Measurements from ENCODE around the gene SOX2. TPM values are rescaled to one million over a fixed set of nuclear protein-coding genes. Genes with fewer than 3 reads are reported as not detected.

SOX2 gene
- total RNA-seq, 1 experiment from 2014 or later: 189 TPM

DNA sequence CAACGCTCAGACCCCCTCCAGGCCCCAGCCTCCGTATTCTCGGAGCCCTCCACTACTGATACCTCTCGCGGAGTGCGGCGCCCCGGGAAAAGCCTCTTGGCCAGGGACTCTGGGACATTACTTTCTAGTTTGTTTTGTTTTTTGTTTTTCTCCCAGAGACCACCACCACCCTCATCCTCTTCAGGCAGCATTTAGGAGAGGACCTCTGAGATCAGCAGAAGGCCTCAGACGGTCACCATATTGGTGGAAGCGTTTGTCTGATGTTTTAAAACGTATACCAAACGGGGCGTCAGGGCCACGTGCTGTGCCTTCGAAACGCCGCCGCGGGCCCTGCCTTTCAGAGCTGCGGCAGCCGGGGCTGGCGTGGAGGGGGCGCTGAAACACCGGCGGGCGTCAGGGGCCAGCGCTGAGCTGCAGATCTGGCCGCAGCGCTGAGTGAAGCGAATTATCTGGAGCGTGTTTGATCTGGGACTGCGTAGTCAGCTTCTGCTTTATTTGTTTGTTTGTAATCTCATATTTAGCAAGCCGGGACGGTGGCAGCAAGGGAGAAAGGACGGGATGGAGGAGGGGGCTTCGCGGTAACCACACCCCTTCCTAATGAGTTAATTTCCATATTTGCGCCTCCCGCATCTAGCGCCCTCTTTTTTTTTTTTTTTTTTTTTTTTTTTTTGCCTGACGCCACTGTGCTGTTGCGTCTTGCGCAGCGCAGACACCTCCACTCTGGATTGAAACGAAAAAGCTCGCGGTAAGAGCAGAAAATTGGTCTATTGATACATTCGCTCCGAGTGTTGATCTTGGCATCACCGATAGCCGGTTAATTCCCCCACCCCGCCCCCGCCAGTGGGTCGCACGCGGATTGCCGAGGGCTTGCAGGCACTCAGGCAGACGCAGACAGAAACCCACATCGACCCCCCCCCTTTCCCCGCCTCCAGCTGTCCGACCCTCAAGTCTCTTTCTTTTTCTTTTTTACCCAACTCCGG lies 14.9 kb downstream of the SOX2 start (continued):
- TF ChIP-seq, protein P1, sequence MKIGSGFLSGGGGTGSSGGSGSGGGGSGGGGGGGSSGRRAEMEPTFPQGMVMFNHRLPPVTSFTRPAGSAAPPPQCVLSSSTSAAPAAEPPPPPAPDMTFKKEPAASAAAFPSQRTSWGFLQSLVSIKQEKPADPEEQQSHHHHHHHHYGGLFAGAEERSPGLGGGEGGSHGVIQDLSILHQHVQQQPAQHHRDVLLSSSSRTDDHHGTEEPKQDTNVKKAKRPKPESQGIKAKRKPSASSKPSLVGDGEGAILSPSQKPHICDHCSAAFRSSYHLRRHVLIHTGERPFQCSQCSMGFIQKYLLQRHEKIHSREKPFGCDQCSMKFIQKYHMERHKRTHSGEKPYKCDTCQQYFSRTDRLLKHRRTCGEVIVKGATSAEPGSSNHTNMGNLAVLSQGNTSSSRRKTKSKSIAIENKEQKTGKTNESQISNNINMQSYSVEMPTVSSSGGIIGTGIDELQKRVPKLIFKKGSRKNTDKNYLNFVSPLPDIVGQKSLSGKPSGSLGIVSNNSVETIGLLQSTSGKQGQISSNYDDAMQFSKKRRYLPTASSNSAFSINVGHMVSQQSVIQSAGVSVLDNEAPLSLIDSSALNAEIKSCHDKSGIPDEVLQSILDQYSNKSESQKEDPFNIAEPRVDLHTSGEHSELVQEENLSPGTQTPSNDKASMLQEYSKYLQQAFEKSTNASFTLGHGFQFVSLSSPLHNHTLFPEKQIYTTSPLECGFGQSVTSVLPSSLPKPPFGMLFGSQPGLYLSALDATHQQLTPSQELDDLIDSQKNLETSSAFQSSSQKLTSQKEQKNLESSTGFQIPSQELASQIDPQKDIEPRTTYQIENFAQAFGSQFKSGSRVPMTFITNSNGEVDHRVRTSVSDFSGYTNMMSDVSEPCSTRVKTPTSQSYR (CRISPR knock-in tag; IDR thresholded peaks at IDR 0.05): peak; percentile 97
- TF ChIP-seq ZNF219 (CRISPR knock-in tag; IDR thresholded peaks at IDR 0.05; ENCODE audit: borderline replicate concordance) (no peak), NR1H2 (CRISPR knock-in tag; IDR thresholded peaks at IDR 0.05) (no peak), ELF4 (CRISPR knock-in tag; IDR thresholded peaks at IDR 0.05; ENCODE audit: low read depth) (peak; percentile 77; the same call in 1 of the 2 replicates), JUN (CRISPR knock-in tag; IDR thresholded peaks at IDR 0.05) (peak; percentile 84), NFYB (CRISPR knock-in tag; conservative IDR thresholded peaks at IDR 0.05; ENCODE audit: low read depth) (peak; percentile 23; the same call in 1 of the 2 replicates), ZBTB21 (CRISPR knock-in tag; IDR thresholded peaks at IDR 0.05; ENCODE audit: borderline replicate concordance) (peak; percentile 82), ETV6 (CRISPR knock-in tag; IDR thresholded peaks at IDR 0.05) (peak; percentile 94), GABPB1 (CRISPR knock-in tag; IDR thresholded peaks at IDR 0.05) (no peak), RELA (CRISPR knock-in tag; IDR thresholded peaks at IDR 0.05; ENCODE audit: borderline replicate concordance) (peak; percentile 32; the same call in 1 of the 2 replicates), FOXP1 (CRISPR knock-in tag; IDR thresholded peaks at IDR 0.05; ENCODE audit: borderline replicate concordance) (peak; percentile 96), TEAD1 (CRISPR knock-in tag; IDR thresholded peaks at IDR 0.05) (peak; percentile 95)
- TF ChIP-seq, protein P2, sequence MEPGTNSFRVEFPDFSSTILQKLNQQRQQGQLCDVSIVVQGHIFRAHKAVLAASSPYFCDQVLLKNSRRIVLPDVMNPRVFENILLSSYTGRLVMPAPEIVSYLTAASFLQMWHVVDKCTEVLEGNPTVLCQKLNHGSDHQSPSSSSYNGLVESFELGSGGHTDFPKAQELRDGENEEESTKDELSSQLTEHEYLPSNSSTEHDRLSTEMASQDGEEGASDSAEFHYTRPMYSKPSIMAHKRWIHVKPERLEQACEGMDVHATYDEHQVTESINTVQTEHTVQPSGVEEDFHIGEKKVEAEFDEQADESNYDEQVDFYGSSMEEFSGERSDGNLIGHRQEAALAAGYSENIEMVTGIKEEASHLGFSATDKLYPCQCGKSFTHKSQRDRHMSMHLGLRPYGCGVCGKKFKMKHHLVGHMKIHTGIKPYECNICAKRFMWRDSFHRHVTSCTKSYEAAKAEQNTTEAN (CRISPR knock-in tag; IDR thresholded peaks at IDR 0.05): peak; percentile 93
- TF ChIP-seq, protein P3, sequence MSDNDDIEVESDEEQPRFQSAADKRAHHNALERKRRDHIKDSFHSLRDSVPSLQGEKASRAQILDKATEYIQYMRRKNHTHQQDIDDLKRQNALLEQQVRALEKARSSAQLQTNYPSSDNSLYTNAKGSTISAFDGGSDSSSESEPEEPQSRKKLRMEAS (CRISPR knock-in tag; IDR thresholded peaks at IDR 0.05): peak; percentile 99
- TF ChIP-seq, protein P4, sequence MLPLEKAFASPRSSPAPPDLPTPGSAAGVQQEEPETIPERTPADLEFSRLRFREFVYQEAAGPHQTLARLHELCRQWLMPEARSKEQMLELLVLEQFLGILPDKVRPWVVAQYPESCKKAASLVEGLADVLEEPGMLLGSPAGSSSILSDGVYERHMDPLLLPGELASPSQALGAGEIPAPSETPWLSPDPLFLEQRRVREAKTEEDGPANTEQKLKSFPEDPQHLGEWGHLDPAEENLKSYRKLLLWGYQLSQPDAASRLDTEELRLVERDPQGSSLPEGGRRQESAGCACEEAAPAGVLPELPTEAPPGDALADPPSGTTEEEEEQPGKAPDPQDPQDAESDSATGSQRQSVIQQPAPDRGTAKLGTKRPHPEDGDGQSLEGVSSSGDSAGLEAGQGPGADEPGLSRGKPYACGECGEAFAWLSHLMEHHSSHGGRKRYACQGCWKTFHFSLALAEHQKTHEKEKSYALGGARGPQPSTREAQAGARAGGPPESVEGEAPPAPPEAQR (CRISPR knock-in tag; IDR thresholded peaks at IDR 0.05): no peak
- TF ChIP-seq, protein P5, sequence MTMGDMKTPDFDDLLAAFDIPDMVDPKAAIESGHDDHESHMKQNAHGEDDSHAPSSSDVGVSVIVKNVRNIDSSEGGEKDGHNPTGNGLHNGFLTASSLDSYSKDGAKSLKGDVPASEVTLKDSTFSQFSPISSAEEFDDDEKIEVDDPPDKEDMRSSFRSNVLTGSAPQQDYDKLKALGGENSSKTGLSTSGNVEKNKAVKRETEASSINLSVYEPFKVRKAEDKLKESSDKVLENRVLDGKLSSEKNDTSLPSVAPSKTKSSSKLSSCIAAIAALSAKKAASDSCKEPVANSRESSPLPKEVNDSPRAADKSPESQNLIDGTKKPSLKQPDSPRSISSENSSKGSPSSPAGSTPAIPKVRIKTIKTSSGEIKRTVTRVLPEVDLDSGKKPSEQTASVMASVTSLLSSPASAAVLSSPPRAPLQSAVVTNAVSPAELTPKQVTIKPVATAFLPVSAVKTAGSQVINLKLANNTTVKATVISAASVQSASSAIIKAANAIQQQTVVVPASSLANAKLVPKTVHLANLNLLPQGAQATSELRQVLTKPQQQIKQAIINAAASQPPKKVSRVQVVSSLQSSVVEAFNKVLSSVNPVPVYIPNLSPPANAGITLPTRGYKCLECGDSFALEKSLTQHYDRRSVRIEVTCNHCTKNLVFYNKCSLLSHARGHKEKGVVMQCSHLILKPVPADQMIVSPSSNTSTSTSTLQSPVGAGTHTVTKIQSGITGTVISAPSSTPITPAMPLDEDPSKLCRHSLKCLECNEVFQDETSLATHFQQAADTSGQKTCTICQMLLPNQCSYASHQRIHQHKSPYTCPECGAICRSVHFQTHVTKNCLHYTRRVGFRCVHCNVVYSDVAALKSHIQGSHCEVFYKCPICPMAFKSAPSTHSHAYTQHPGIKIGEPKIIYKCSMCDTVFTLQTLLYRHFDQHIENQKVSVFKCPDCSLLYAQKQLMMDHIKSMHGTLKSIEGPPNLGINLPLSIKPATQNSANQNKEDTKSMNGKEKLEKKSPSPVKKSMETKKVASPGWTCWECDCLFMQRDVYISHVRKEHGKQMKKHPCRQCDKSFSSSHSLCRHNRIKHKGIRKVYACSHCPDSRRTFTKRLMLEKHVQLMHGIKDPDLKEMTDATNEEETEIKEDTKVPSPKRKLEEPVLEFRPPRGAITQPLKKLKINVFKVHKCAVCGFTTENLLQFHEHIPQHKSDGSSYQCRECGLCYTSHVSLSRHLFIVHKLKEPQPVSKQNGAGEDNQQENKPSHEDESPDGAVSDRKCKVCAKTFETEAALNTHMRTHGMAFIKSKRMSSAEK (CRISPR knock-in tag; IDR thresholded peaks at IDR 0.05; ENCODE audit: borderline replicate concordance): peak; percentile 84; the same call in 1 of the 2 replicates
- TF ChIP-seq, protein P6, sequence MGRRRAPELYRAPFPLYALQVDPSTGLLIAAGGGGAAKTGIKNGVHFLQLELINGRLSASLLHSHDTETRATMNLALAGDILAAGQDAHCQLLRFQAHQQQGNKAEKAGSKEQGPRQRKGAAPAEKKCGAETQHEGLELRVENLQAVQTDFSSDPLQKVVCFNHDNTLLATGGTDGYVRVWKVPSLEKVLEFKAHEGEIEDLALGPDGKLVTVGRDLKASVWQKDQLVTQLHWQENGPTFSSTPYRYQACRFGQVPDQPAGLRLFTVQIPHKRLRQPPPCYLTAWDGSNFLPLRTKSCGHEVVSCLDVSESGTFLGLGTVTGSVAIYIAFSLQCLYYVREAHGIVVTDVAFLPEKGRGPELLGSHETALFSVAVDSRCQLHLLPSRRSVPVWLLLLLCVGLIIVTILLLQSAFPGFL (CRISPR knock-in tag; IDR thresholded peaks at IDR 0.05; ENCODE audit: borderline replicate concordance): no peak
- TF ChIP-seq, protein P7, sequence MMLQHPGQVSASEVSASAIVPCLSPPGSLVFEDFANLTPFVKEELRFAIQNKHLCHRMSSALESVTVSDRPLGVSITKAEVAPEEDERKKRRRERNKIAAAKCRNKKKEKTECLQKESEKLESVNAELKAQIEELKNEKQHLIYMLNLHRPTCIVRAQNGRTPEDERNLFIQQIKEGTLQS (CRISPR knock-in tag; conservative IDR thresholded peaks at IDR 0.05): no peak
- TF ChIP-seq, protein P8, sequence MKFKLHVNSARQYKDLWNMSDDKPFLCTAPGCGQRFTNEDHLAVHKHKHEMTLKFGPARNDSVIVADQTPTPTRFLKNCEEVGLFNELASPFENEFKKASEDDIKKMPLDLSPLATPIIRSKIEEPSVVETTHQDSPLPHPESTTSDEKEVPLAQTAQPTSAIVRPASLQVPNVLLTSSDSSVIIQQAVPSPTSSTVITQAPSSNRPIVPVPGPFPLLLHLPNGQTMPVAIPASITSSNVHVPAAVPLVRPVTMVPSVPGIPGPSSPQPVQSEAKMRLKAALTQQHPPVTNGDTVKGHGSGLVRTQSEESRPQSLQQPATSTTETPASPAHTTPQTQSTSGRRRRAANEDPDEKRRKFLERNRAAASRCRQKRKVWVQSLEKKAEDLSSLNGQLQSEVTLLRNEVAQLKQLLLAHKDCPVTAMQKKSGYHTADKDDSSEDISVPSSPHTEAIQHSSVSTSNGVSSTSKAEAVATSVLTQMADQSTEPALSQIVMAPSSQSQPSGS (CRISPR knock-in tag; IDR thresholded peaks at IDR 0.05; ENCODE audit: borderline replicate concordance, low read depth): 0 out of 2 replicates have a peak, but pooled peaks have one; percentile 71

All from WTC11 (cell line).